ENCODE results near the gene PLPPR3.

PLPPR3 gene

GRCh38 chr19:813219-814151 lies 8.3 kb downstream of the PLPPR3 start:
- no peak for DNase-seq (ENCODE audit: low read depth, low spot score)

GRCh38 chr19:812747-813218 lies 9.0 kb downstream of the PLPPR3 start:
- H3K4me3 ChIP-seq (ENCODE audit: low read length) = no peak overlapping the region
- DNase-seq (ENCODE audit: low read depth, low spot score) = no peak

More at GRCh38 chr19:813219-814151, 8.3 kb downstream of the PLPPR3 start:
- no peak overlapping the region for H3K4me3 ChIP-seq (ENCODE audit: low read length)

- H3K4me3 ChIP-seq (ENCODE audit: low read length) = no peak overlapping the region
- no peak for DNase-seq (ENCODE audit: low read depth, low spot score)
These were observed 9.6 kb downstream of the PLPPR3 start for GRCh38 chr19:812049-812746.

GRCh38 chr19:811506-812048 lies 10.2 kb downstream of the PLPPR3 start:
- DNase-seq (ENCODE audit: low read depth, low spot score) = no peak
- H3K4me3 ChIP-seq (ENCODE audit: low read length) = no peak overlapping the region

GRCh38 chr19:810883-811489 lies 10.8 kb downstream of the PLPPR3 start:
- no peak overlapping the region for H3K4me3 ChIP-seq (ENCODE audit: low read length)
- no peak for DNase-seq (ENCODE audit: low read depth, low spot score)

- no peak overlapping the region for H3K4me3 ChIP-seq (ENCODE audit: low read length)
- DNase-seq (ENCODE audit: low read depth, low spot score) = no peak
These were observed 11.5 kb downstream of the PLPPR3 start for GRCh38 chr19:810077-810855.

- H3K4me3 ChIP-seq (ENCODE audit: low read length) = no peak overlapping the region
- no peak for DNase-seq (ENCODE audit: low read depth, low spot score)
These were observed 13.4 kb downstream of the PLPPR3 start for GRCh38 chr19:808423-808775.

GRCh38 chr19:807627-808422 lies 13.9 kb downstream of the PLPPR3 start:
- H3K4me3 ChIP-seq (ENCODE audit: low read length) = no peak overlapping the region
- no peak for DNase-seq (ENCODE audit: low read depth, low spot score)

GRCh38 chr19:806815-807421 lies 14.8 kb downstream of the PLPPR3 start:
- H3K4me3 ChIP-seq (ENCODE audit: low read length) = no peak overlapping the region
- DNase-seq (ENCODE audit: low read depth, low spot score) = no peak

GRCh38 chr19:805600-806550 lies 15.9 kb downstream of the PLPPR3 start:
- DNase-seq (ENCODE audit: low read depth, low spot score) = no peak
- no peak overlapping the region for H3K4me3 ChIP-seq (ENCODE audit: low read length)

GRCh38 chr19:805166-805551 lies 16.6 kb downstream of the PLPPR3 start:
- no peak for DNase-seq (ENCODE audit: low read depth, low spot score)
- no peak overlapping the region for H3K4me3 ChIP-seq (ENCODE audit: low read length)

GRCh38 chr19:804419-805165 lies 17.2 kb downstream of the PLPPR3 start:
- no peak overlapping the region for H3K4me3 ChIP-seq (ENCODE audit: low read length)
- DNase-seq (ENCODE audit: low read depth, low spot score) = no peak

GRCh38 chr19:803686-804418 lies 17.9 kb downstream of the PLPPR3 start:
- no peak overlapping the region for H3K4me3 ChIP-seq (ENCODE audit: low read length)
- no peak for DNase-seq (ENCODE audit: low read depth, low spot score)

GRCh38 chr19:803099-803561 lies 18.6 kb downstream of the PLPPR3 start:
- no peak overlapping the region for H3K4me3 ChIP-seq (ENCODE audit: low read length)
- no peak for DNase-seq (ENCODE audit: low read depth, low spot score)

- no peak overlapping the region for H3K4me3 ChIP-seq (ENCODE audit: low read length)
- DNase-seq (ENCODE audit: low read depth, low spot score) = no peak
These were observed 19.2 kb downstream of the PLPPR3 start for GRCh38 chr19:802498-803098.

Data from Jurkat, Clone E6-1 (cell line).